ENCODE results near the gene GMIP.

- TF ChIP-seq, protein P1, sequence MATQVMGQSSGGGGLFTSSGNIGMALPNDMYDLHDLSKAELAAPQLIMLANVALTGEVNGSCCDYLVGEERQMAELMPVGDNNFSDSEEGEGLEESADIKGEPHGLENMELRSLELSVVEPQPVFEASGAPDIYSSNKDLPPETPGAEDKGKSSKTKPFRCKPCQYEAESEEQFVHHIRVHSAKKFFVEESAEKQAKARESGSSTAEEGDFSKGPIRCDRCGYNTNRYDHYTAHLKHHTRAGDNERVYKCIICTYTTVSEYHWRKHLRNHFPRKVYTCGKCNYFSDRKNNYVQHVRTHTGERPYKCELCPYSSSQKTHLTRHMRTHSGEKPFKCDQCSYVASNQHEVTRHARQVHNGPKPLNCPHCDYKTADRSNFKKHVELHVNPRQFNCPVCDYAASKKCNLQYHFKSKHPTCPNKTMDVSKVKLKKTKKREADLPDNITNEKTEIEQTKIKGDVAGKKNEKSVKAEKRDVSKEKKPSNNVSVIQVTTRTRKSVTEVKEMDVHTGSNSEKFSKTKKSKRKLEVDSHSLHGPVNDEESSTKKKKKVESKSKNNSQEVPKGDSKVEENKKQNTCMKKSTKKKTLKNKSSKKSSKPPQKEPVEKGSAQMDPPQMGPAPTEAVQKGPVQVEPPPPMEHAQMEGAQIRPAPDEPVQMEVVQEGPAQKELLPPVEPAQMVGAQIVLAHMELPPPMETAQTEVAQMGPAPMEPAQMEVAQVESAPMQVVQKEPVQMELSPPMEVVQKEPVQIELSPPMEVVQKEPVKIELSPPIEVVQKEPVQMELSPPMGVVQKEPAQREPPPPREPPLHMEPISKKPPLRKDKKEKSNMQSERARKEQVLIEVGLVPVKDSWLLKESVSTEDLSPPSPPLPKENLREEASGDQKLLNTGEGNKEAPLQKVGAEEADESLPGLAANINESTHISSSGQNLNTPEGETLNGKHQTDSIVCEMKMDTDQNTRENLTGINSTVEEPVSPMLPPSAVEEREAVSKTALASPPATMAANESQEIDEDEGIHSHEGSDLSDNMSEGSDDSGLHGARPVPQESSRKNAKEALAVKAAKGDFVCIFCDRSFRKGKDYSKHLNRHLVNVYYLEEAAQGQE (IDR thresholded peaks at IDR 0.05; ENCODE audit: low read depth) = no peak
- TF ChIP-seq YY1 (IDR thresholded peaks at IDR 0.05; ENCODE audit: low read depth) = no peak
- TF ChIP-seq NFIC (IDR thresholded peaks at IDR 0.05) = no peak
- TF ChIP-seq TAF1 (IDR thresholded peaks at IDR 0.05; ENCODE audit: low read depth) = no peak
- TF ChIP-seq EP300 (IDR thresholded peaks at IDR 0.05; ENCODE audit: borderline replicate concordance) = no peak
- no peak for TF ChIP-seq CREB1 (IDR thresholded peaks at IDR 0.05; ENCODE audit: low read depth)
- no peak for TF ChIP-seq FOXM1 (IDR thresholded peaks at IDR 0.05; ENCODE audit: borderline replicate concordance, low read depth)
- no peak for TF ChIP-seq EGR1 (IDR thresholded peaks at IDR 0.05)
- no peak for TF ChIP-seq TCF12 (IDR thresholded peaks at IDR 0.05; ENCODE audit: low read depth)
- TF ChIP-seq MAX (IDR thresholded peaks at IDR 0.05) = no peak
- TF ChIP-seq TEAD4 (IDR thresholded peaks at IDR 0.05) = no peak
These were observed 48.2 kb downstream of the GMIP start for GRCh38 chr19:19595171-19595701.

All from Ishikawa (cell line).